Measurements from ENCODE around the gene PARP11.

DNA sequence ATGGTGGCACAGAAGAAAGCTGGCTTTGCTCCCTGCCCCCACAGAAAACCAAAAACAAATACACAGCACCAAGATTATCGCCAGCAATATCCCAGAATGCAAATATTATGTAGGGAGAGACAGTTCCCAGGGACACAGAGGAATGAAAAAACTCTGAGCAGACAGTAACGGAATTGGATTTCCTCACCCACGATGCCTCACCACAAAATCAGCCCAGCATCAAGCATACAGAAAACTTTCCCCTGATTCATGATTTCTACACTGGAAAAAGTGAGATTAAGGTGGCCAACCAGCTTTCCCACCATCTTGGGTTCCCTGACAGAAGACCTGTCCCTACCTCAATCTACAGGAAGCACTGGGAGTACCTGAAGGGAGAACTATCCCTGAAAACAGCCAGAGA is 36.6 kb downstream of the PARP11 start:
- no peak for TF ChIP-seq EZH2 (IDR thresholded peaks at IDR 0.05; ENCODE audit: borderline replicate concordance, low read length)
- TF ChIP-seq, protein P1, sequence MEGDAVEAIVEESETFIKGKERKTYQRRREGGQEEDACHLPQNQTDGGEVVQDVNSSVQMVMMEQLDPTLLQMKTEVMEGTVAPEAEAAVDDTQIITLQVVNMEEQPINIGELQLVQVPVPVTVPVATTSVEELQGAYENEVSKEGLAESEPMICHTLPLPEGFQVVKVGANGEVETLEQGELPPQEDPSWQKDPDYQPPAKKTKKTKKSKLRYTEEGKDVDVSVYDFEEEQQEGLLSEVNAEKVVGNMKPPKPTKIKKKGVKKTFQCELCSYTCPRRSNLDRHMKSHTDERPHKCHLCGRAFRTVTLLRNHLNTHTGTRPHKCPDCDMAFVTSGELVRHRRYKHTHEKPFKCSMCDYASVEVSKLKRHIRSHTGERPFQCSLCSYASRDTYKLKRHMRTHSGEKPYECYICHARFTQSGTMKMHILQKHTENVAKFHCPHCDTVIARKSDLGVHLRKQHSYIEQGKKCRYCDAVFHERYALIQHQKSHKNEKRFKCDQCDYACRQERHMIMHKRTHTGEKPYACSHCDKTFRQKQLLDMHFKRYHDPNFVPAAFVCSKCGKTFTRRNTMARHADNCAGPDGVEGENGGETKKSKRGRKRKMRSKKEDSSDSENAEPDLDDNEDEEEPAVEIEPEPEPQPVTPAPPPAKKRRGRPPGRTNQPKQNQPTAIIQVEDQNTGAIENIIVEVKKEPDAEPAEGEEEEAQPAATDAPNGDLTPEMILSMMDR (conservative IDR thresholded peaks at IDR 0.05 in 1 of 2, IDR thresholded peaks at IDR 0.05 in 1 of 2; ENCODE audit: extremely low read depth in 1 of 2, insufficient read depth in 1 of 2, low read depth in 1 of 2, low read length in 2 of 2), result no peak

All from mammary epithelial cell (primary cell).